Cardiac muscle cell (in vitro differentiated cells and primary cell): ENCODE data around the gene POLR1E. TPM values are rescaled to one million over a fixed set of nuclear protein-coding genes. Genes with fewer than 3 reads are reported as not detected.
A peak's percentile ranks its signal among the peaks of the same experiment; 100 is the strongest.

Source experiments
- DNase-seq, 2 donors: peaks; one replicate each; pipeline versions ENCODE4 v3.0.0 to v3.0.0-alpha.2; 2010 to 2017; ENCODE audit warnings: low read depth in 1 of 2, low spot score in 1 of 2
- H3K27ac ChIP-seq: fragments of 200-600 bp; sonication (generic); 2 replicates; pipeline ENCODE4 v1.5.1; 2016
- H3K27me3 ChIP-seq: fragments of 200-600 bp; sonication (generic); 2 replicates; pipeline ENCODE4 v1.6.0; 2016; ENCODE audit warnings: control low read depth
- H3K36me3 ChIP-seq: fragments of 200-600 bp; sonication (generic); 2 replicates; pipeline ENCODE4 v1.5.1; 2016; ENCODE audit warnings: control low read depth
- H3K4me1 ChIP-seq: fragments of 200-600 bp; sonication (generic); 2 replicates; pipeline ENCODE4 v1.8.1; 2017; ENCODE audit warnings: low read depth, mild to moderate bottlenecking, mixed run types
- H3K4me3 ChIP-seq: fragments of 200-600 bp; sonication (generic); 2 replicates; pipeline ENCODE4 v1.5.1; 2016; ENCODE audit warnings: mild to moderate bottlenecking
- H3K9me3 ChIP-seq: fragments of 200-600 bp; sonication (generic); 2 replicates; pipeline ENCODE4 v1.5.1; 2017; ENCODE audit warnings: low read depth, mild to moderate bottlenecking, control low read depth
- CTCF ChIP-seq: IDR thresholded peaks from 2 replicates; pipeline ENCODE4 v1.5.1; 2012; ENCODE audit warnings: low read depth, mild to moderate bottlenecking, low read length
- polyA plus RNA-seq: library from polyadenylated mRNA; unstranded; fragments of >200 nt; fragmentation: Nextera tagmentation; extraction: Ambion mirVana; gene quantifications from 2 replicates; pipeline ENCODE4 v1.2.1, GENCODE V29; 2016
- total RNA-seq: library from RNA; depleted of rRNA; stranded (reverse); fragments of >200 nt; gene quantifications from 2 replicates; pipeline ENCODE4 v1.2.3, GENCODE V29; 2016

The POLR1E gene
- total and polyA plus RNA-seq, 2 experiments from 2014 or later = 7.6 to 18.2 TPM

- Histone ChIP-seq H3K4me1 (no peaks in the 10 kb centered on the region), H3K9me3 (no peaks in the 10 kb centered on the region), H3K27ac (no peak overlapping the region), H3K27me3 (no peaks in the 10 kb centered on the region), H3K4me3 (no peak overlapping the region), H3K36me3 (peaks cover 24% of the 10 kb centered on the region)
- TF ChIP-seq CTCF = no peak
- no peak for DNase-seq
Observed at GRCh38 chr9:37498457-37498856, 12.7 kb downstream of the POLR1E start.

- TF ChIP-seq CTCF = no peak
- H3K4me3 ChIP-seq = no peak overlapping the region
- no peaks in the 10 kb centered on the region for H3K4me1 ChIP-seq
- no peaks in the 10 kb centered on the region for H3K27me3 ChIP-seq
- H3K36me3 ChIP-seq = peaks cover 20% of the 10 kb centered on the region
- H3K27ac ChIP-seq = no peak overlapping the region
- H3K9me3 ChIP-seq = no peaks in the 10 kb centered on the region
- DNase-seq = no peak
Observed at GRCh38 chr9:37499297-37499696, 13.5 kb downstream of the POLR1E start.

GRCh38 chr9:37501957-37502596, 16.3 kb downstream of the POLR1E start:
- no peak overlapping the region for H3K27ac ChIP-seq
- H3K36me3 ChIP-seq = peaks cover 14% of the 10 kb centered on the region
- H3K4me3 ChIP-seq = no peak overlapping the region
- H3K27me3 ChIP-seq = no peaks in the 10 kb centered on the region
- no peaks in the 10 kb centered on the region for H3K9me3 ChIP-seq
- no peak for TF ChIP-seq CTCF
- H3K4me1 ChIP-seq = no peaks in the 10 kb centered on the region
- DNase-seq = peak in 1 of 2 donors; percentile 6

- peaks cover 9% of the 10 kb centered on the region for H3K36me3 ChIP-seq
- no peak for TF ChIP-seq CTCF
- no peaks in the 10 kb centered on the region for H3K4me1 ChIP-seq
- no peak overlapping the region for H3K4me3 ChIP-seq
- no peaks in the 10 kb centered on the region for H3K9me3 ChIP-seq
- H3K27me3 ChIP-seq = no peaks in the 10 kb centered on the region
- DNase-seq = peak in 1 of 2 donors; percentile 30
- H3K27ac ChIP-seq = no peak overlapping the region
Observed at GRCh38 chr9:37503736-37504135, 18.0 kb downstream of the POLR1E start.

- Histone ChIP-seq H3K9me3 (no peaks in the 10 kb centered on the region), H3K4me1 (no peaks in the 10 kb centered on the region)
- no peak for DNase-seq
Observed at GRCh38 chr9:37504605-37505004, 18.9 kb downstream of the POLR1E start.

More at GRCh38 chr9:37504605-37505004, 18.9 kb downstream of the POLR1E start:
- Histone ChIP-seq H3K27me3 (no peaks in the 10 kb centered on the region), H3K36me3 (peaks cover 9% of the 10 kb centered on the region), H3K27ac (no peak overlapping the region), H3K4me3 (no peak overlapping the region)
- no peak for TF ChIP-seq CTCF
